HCEC 1CT (cell line): ENCODE results near the gene GRXCR2.

ENCODE experiments used
- DNase-seq: peaks from one replicate; pipeline ENCODE4 v3.0.0-alpha.2; 2017

GRXCR2 gene

GRCh38 chr5:145834554-145834916, 38.3 kb downstream of the GRXCR2 start:
- no peak for DNase-seq

GRCh38 chr5:145833631-145834200, 39.1 kb downstream of the GRXCR2 start:
- no peak for DNase-seq

GRCh38 chr5:145830594-145830993, 42.2 kb downstream of the GRXCR2 start:
- peak; percentile 57 for DNase-seq

- no peak for DNase-seq
These were observed 43.0 kb downstream of the GRXCR2 start for GRCh38 chr5:145829708-145830361.

- no peak for DNase-seq
These were observed 45.7 kb downstream of the GRXCR2 start for GRCh38 chr5:145826895-145827674.

GRCh38 chr5:145825751-145826180, 47.0 kb downstream of the GRXCR2 start:
- peak; percentile 73 for DNase-seq

GRCh38 chr5:145824040-145824439, 48.8 kb downstream of the GRXCR2 start:
- no peak for DNase-seq

- no peak for DNase-seq
These were observed 54.2 kb downstream of the GRXCR2 start for GRCh38 chr5:145818604-145819003.

GRCh38 chr5:145812877-145813276, 59.9 kb downstream of the GRXCR2 start:
- no peak for DNase-seq

- DNase-seq: peak; percentile 56
These were observed 60.8 kb downstream of the GRXCR2 start for GRCh38 chr5:145811834-145812625.
